Calu3 (cell line): ENCODE results near the gene TRMT61B. TPM values are rescaled to one million over a fixed set of nuclear protein-coding genes. Genes with fewer than 3 reads are reported as not detected.

Experiments used
- BruUV-seq: library from RNA; stranded (reverse); fragments of 400-500 nt; replicated peaks from 2 replicates; lab custom pipeline; 2021; lab: Mats Ljungman, UMichigan
- CTCF ChIA-PET: fragments of 300-600 bp; sonication (Branson Sonifier 250); formaldehyde crosslinking; loops from one replicate; lab custom pipeline; 2022; ENCODE audit warnings: antibody characterized with exemption; lab: Charles Lee
- DNase-seq: peaks from one replicate; pipeline ENCODE4 v3.0.0; 2022
- H3K27ac Mint-ChIP-seq: one replicate; pipeline ENCODE4 v1.8.0; 2022; ENCODE audit warnings: mixed read lengths; ENCODE audit not compliant: unreplicated experiment
- H3K27me3 Mint-ChIP-seq: one replicate; pipeline ENCODE4 v1.8.0; 2022; ENCODE audit warnings: mixed read lengths; ENCODE audit not compliant: unreplicated experiment
- H3K36me3 Mint-ChIP-seq: one replicate; pipeline ENCODE4 v1.8.0; 2022; ENCODE audit warnings: mild to moderate bottlenecking, moderate library complexity, mixed read lengths; ENCODE audit not compliant: insufficient read depth, unreplicated experiment
- H3K4me1 Mint-ChIP-seq: one replicate; pipeline ENCODE4 v1.8.0; 2022; ENCODE audit warnings: mild to moderate bottlenecking, low read depth, mixed read lengths; ENCODE audit not compliant: unreplicated experiment
- H3K4me3 Mint-ChIP-seq: one replicate; pipeline ENCODE4 v1.8.0; 2022; ENCODE audit warnings: mild to moderate bottlenecking, low read depth, moderate library complexity, mixed read lengths; ENCODE audit not compliant: unreplicated experiment
- H3K9me3 Mint-ChIP-seq: one replicate; pipeline ENCODE4 v1.8.0; 2022; ENCODE audit warnings: low read depth, mixed read lengths; ENCODE audit not compliant: unreplicated experiment
- intact Hi-C: fragments of 100-400 bp; cut with micrococcal nuclease; formaldehyde crosslinking; loops from one replicate; pipeline ENCODE4 v1.10.0; 2022; ENCODE audit not compliant: unreplicated experiment
- total RNA-seq: library from RNA; stranded (reverse); gene quantifications from 2 replicates; pipeline ENCODE4 v1.2.3, GENCODE V29; 2022
- TF ChIP-seq, protein P1 (sequence below): fragments of 200-600 bp; IDR thresholded peaks from one replicate; pipeline ENCODE4 v1.8.0; 2022; ENCODE audit warnings: antibody characterized with exemption; ENCODE audit not compliant: unreplicated experiment

TRMT61B gene
- total RNA-seq, 1 experiment from 2014 or later, result 17.0 TPM

DNA sequence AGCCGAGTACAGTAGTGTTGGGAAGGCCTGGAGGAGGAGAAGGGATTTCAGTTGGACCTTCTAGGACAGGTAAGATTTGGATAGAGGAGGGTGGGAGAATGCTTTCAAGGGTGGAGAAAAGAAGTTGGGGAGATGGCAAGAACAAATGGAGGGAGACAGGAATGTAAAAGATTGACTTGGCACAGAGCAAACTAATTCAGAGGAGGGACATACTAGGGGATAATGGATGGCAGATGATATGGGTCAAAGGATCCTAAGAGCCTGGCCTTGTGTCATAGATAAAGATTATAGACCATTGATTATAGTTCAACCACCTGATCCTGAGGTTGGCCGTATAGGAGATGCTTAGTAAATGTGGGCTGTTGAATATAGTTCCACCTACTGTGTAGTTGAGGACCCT is 36.7 kb upstream of the TRMT61B start:
- Mint-ChIP-seq H3K27me3 (no peaks in the 10 kb centered on the region), H3K36me3 (peaks cover 86% of the 10 kb centered on the region), H3K9me3 (no peaks in the 10 kb centered on the region), H3K27ac (no peak overlapping the region), H3K4me3 (no peak overlapping the region), H3K4me1 (peaks cover 43% of the 10 kb centered on the region)
- intact Hi-C loops, result no loop called here
- CTCF ChIA-PET, result no interaction called here
- DNase-seq, result no peak
- no TSS peak for BruUV-seq
- TF ChIP-seq, protein P1, sequence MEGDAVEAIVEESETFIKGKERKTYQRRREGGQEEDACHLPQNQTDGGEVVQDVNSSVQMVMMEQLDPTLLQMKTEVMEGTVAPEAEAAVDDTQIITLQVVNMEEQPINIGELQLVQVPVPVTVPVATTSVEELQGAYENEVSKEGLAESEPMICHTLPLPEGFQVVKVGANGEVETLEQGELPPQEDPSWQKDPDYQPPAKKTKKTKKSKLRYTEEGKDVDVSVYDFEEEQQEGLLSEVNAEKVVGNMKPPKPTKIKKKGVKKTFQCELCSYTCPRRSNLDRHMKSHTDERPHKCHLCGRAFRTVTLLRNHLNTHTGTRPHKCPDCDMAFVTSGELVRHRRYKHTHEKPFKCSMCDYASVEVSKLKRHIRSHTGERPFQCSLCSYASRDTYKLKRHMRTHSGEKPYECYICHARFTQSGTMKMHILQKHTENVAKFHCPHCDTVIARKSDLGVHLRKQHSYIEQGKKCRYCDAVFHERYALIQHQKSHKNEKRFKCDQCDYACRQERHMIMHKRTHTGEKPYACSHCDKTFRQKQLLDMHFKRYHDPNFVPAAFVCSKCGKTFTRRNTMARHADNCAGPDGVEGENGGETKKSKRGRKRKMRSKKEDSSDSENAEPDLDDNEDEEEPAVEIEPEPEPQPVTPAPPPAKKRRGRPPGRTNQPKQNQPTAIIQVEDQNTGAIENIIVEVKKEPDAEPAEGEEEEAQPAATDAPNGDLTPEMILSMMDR, result no peak

DNA sequence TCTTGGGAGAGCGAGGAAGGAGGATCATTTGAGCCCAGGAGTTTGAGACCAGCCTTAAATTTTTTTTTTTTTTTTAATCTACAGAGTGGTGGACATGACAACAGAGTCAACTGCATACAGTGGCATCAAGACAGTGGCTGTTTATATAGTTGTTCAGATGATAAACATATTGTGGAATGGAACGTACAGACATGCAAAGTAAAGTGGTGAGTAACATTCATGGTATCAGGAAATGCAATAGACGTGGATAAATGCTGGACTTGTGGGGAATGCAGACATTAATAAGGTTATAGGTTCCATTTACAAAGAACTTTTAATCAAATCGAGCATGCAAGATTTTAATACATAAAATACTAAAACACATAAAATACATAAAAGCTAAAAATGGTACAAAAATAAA is 36.3 kb upstream of the TRMT61B start:
- Mint-ChIP-seq H3K27ac (no peak overlapping the region), H3K36me3 (peaks cover 86% of the 10 kb centered on the region), H3K4me1 (peaks cover 47% of the 10 kb centered on the region), H3K27me3 (no peaks in the 10 kb centered on the region), H3K9me3 (no peaks in the 10 kb centered on the region), H3K4me3 (no peak overlapping the region)
- no TSS peak for BruUV-seq
- no peak for DNase-seq
- CTCF ChIA-PET, result no interaction called here
- intact Hi-C loops, result no loop called here
- TF ChIP-seq, protein P1, result no peak

DNA sequence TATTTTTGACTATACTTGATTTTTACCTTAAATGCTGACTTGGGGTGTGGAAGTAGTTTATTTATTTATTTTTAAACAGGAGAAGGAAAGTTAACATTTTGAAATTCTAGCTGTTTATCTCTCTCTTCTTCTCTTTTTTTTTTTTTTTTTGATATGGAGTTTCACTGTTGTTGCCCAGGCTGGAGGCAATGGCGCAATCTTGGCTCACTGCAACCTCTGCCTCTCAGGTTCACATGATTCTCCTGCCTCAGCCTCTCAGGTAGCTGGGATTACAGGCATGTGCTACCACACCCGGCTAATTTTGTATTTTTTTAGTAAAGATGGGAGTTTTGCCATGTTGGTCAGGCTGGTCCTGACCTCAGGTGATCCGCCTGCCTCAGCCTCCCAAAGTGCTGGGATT is 35.4 kb upstream of the TRMT61B start:
- CTCF ChIA-PET, result interaction anchor here (0.6 kb wide), 1 partner anchor 62 kb away, joined by 8 read pairs; no protein-coding TSS in a partner anchor
- TF ChIP-seq, protein P1, result no peak
- BruUV-seq, result no TSS peak
- no peaks in the 10 kb centered on the region for H3K27me3 Mint-ChIP-seq
- no peak overlapping the region for H3K27ac Mint-ChIP-seq
- H3K36me3 Mint-ChIP-seq, result peaks cover 84% of the 10 kb centered on the region
- no peaks in the 10 kb centered on the region for H3K9me3 Mint-ChIP-seq
- no peak for DNase-seq
- H3K4me3 Mint-ChIP-seq, result no peak overlapping the region
- intact Hi-C loops, result no loop called here
- peaks cover 56% of the 10 kb centered on the region for H3K4me1 Mint-ChIP-seq

DNA sequence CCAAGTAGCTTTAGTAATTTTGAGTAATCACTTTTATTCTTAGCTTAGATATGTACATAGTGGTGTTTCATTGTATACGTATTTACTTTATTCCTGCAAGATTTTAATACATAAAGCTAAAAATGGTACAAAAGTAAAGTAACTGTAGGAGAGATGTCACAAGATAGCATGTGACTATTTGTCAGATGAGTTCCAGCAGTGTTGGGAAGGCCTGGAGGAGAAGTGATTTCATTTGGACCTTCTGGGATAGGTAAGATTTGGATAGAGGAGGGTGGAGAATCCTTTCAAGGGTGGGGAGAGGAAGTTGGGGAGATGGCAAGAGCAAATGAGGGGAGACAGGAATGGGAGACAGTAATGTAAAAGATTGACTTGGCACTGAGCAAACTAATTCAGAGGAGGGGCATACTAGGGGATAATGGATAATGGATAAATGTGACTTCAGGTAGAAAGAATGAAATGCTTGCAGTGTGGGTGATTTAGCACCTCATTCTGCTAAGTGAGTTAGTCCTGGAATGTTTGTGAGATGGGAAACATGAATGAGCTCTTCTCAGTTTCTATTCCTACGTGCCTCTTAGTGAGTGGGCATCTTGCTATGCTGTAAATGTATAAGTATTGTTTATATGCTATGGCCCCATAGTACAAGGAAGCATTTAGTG is 34.8 kb upstream of the TRMT61B start:
- no peaks in the 10 kb centered on the region for H3K27me3 Mint-ChIP-seq
- intact Hi-C loops, result no loop called here
- CTCF ChIA-PET, result interaction anchor here (0.6 kb wide), 1 partner anchor 75 kb away, joined by 3 read pairs; no protein-coding TSS in a partner anchor
- BruUV-seq, result no TSS peak
- H3K27ac Mint-ChIP-seq, result no peak overlapping the region
- TF ChIP-seq, protein P1, result no peak
- peaks cover 80% of the 10 kb centered on the region for H3K36me3 Mint-ChIP-seq
- no peaks in the 10 kb centered on the region for H3K9me3 Mint-ChIP-seq
- H3K4me3 Mint-ChIP-seq, result no peak overlapping the region
- DNase-seq, result no peak
- H3K4me1 Mint-ChIP-seq, result peaks cover 56% of the 10 kb centered on the region
